Activated CD4-positive, alpha-beta memory T cell treated with anti-CD3 and anti-CD28 coated beads for 36 hours (primary cell): ENCODE data around the gene NLRP9. TPM values are rescaled to one million over a fixed set of nuclear protein-coding genes. Genes with fewer than 3 reads are reported as not detected.
"Not testable (repeated sequence)": the region's sequence is repeated elsewhere in the genome, so short reads cannot be mapped to it uniquely, and the experiment has no call there.

Experiments used
- CTCF ChIA-PET: fragments of 350-600 bp; sonication (Branson Sonifier 250); formaldehyde crosslinking; loops from one replicate; lab custom pipeline; 2021; ENCODE audit warnings: antibody characterized with exemption, inconsistent platforms; lab: Charles Lee
- POLR2A ChIA-PET: fragments of 350-600 bp; sonication (Branson Sonifier 250); formaldehyde crosslinking; loops from one replicate; lab custom pipeline; 2021; ENCODE audit warnings: antibody characterized with exemption; lab: Charles Lee
- DNase-seq: peaks from one replicate; pipeline ENCODE4 v3.0.0-alpha.2; 2020
- H3K27ac Mint-ChIP-seq: one replicate; pipeline ENCODE4 v1.8.0; 2021; ENCODE audit warnings: mixed read lengths
- H3K27me3 Mint-ChIP-seq: one replicate; pipeline ENCODE4 v1.8.0; 2021; ENCODE audit warnings: mixed read lengths
- H3K36me3 Mint-ChIP-seq: one replicate; pipeline ENCODE4 v1.8.0; 2021; ENCODE audit warnings: mixed read lengths
- H3K4me1 Mint-ChIP-seq: one replicate; pipeline ENCODE4 v1.8.0; 2021; ENCODE audit warnings: low read depth, mixed read lengths
- H3K4me3 Mint-ChIP-seq: one replicate; pipeline ENCODE4 v1.8.0; 2021; ENCODE audit warnings: mild to moderate bottlenecking, mixed read lengths
- H3K9me3 Mint-ChIP-seq: one replicate; pipeline ENCODE4 v1.8.0; 2021; ENCODE audit warnings: mixed read lengths
- intact Hi-C: fragments of 100-400 bp; cut with micrococcal nuclease; formaldehyde crosslinking; loops from one replicate; pipeline ENCODE4 v1.15.1; 2023
- total RNA-seq, 2 experiments: library from RNA; stranded (reverse); gene quantifications; one replicate each; pipeline ENCODE4 v1.2.3, GENCODE V29; 2021

The NLRP9 gene
- total RNA-seq, 2 experiments from 2014 or later = not detected

- Mint-ChIP-seq H3K27ac (no peak overlapping the region), H3K36me3 (peaks cover 2% of the 10 kb centered on the region), H3K4me1 (no peaks in the 10 kb centered on the region), H3K9me3 (peaks cover 16% of the 10 kb centered on the region), H3K27me3 (peaks cover 47% of the 10 kb centered on the region), H3K4me3 (no peak overlapping the region)
- ChIA-PET POLR2A (no interaction called here), CTCF (no interaction called here)
- intact Hi-C loops = no loop called here
- no peak for DNase-seq
Observed at GRCh38 chr19:55720801-55721200, 17.4 kb downstream of the NLRP9 start.

GRCh38 chr19:55720214-55720746 lies 17.9 kb downstream of the NLRP9 start:
- Mint-ChIP-seq H3K9me3 (peaks cover 16% of the 10 kb centered on the region), H3K4me3 (no peak overlapping the region), H3K27ac (no peak overlapping the region), H3K36me3 (peaks cover 2% of the 10 kb centered on the region), H3K4me1 (no peaks in the 10 kb centered on the region), H3K27me3 (peaks cover 49% of the 10 kb centered on the region)
- no peak for DNase-seq
- intact Hi-C loops = no loop called here
- CTCF ChIA-PET = no interaction called here
- POLR2A ChIA-PET = no interaction called here

GRCh38 chr19:55717879-55718711 lies 20.1 kb downstream of the NLRP9 start:
- DNase-seq, intact Hi-C loops, H3K4me1 Mint-ChIP-seq, POLR2A ChIA-PET, CTCF ChIA-PET, H3K27ac Mint-ChIP-seq, H3K4me3 Mint-ChIP-seq, H3K36me3 Mint-ChIP-seq: not testable (repeated sequence)
- H3K9me3 Mint-ChIP-seq = peaks cover 17% of the 10 kb centered on the region
- H3K27me3 Mint-ChIP-seq = peaks cover 46% of the 10 kb centered on the region

GRCh38 chr19:55717251-55717650 lies 21.0 kb downstream of the NLRP9 start:
- intact Hi-C loops = no loop called here
- Mint-ChIP-seq H3K27me3 (peaks cover 40% of the 10 kb centered on the region), H3K4me1 (no peaks in the 10 kb centered on the region), H3K4me3 (no peak overlapping the region), H3K9me3 (peaks cover 15% of the 10 kb centered on the region), H3K36me3 (peaks cover 2% of the 10 kb centered on the region), H3K27ac (no peak overlapping the region)
- CTCF ChIA-PET = no interaction called here
- DNase-seq = no peak
- POLR2A ChIA-PET = no interaction called here

GRCh38 chr19:55716531-55716930 lies 21.7 kb downstream of the NLRP9 start:
- Mint-ChIP-seq H3K4me1 (no peaks in the 10 kb centered on the region), H3K27ac (no peak overlapping the region), H3K27me3 (peaks cover 36% of the 10 kb centered on the region), H3K9me3 (peaks cover 10% of the 10 kb centered on the region), H3K36me3 (no peaks in the 10 kb centered on the region), H3K4me3 (no peak overlapping the region)
- ChIA-PET CTCF (no interaction called here), POLR2A (no interaction called here)
- DNase-seq = no peak
- intact Hi-C loops = no loop called here

GRCh38 chr19:55712804-55713631 lies 25.2 kb downstream of the NLRP9 start:
- Mint-ChIP-seq H3K27ac (no peak overlapping the region), H3K9me3 (peaks cover 6% of the 10 kb centered on the region), H3K27me3 (peaks cover 18% of the 10 kb centered on the region), H3K4me1 (no peaks in the 10 kb centered on the region), H3K36me3 (no peaks in the 10 kb centered on the region), H3K4me3 (no peak overlapping the region)
- intact Hi-C loops = no loop called here
- DNase-seq = no peak
- CTCF ChIA-PET = no interaction called here
- POLR2A ChIA-PET = no interaction called here

- no peaks in the 10 kb centered on the region for H3K36me3 Mint-ChIP-seq
- H3K4me1 Mint-ChIP-seq = no peaks in the 10 kb centered on the region
- peaks cover 6% of the 10 kb centered on the region for H3K9me3 Mint-ChIP-seq
- ChIA-PET CTCF (no interaction called here), POLR2A (interaction anchor here (0.6 kb wide), 1 partner anchor 832 kb away, joined by 3 read pairs; no protein-coding TSS in a partner anchor)
- H3K27ac Mint-ChIP-seq = no peak overlapping the region
- no peak for DNase-seq
- peaks cover 8% of the 10 kb centered on the region for H3K27me3 Mint-ChIP-seq
- intact Hi-C loops = no loop called here
- H3K4me3 Mint-ChIP-seq = no peak overlapping the region
Observed at GRCh38 chr19:55711719-55712118, 26.5 kb downstream of the NLRP9 start.

- Mint-ChIP-seq H3K27ac (no peak overlapping the region), H3K9me3 (no peaks in the 10 kb centered on the region), H3K4me1 (no peaks in the 10 kb centered on the region), H3K27me3 (peaks cover 3% of the 10 kb centered on the region), H3K36me3 (peaks cover 13% of the 10 kb centered on the region), H3K4me3 (no peak overlapping the region)
- intact Hi-C loops = no loop called here
- ChIA-PET CTCF (interaction anchor here (0.7 kb wide), 1 partner anchor 97 kb away, joined by 3 read pairs; no protein-coding TSS in a partner anchor), POLR2A (no interaction called here)
- DNase-seq = no peak
Observed at GRCh38 chr19:55705972-55706371, 32.2 kb downstream of the NLRP9 start.

GRCh38 chr19:55704494-55705245 lies 33.5 kb downstream of the NLRP9 start:
- Mint-ChIP-seq H3K4me3 (no peak overlapping the region), H3K27me3 (no peaks in the 10 kb centered on the region), H3K27ac (no peak overlapping the region), H3K9me3 (no peaks in the 10 kb centered on the region), H3K36me3 (peaks cover 17% of the 10 kb centered on the region), H3K4me1 (no peaks in the 10 kb centered on the region)
- DNase-seq = peak; percentile 12
- intact Hi-C loops = no loop called here
- POLR2A ChIA-PET = no interaction called here
- CTCF ChIA-PET = interaction anchor here (0.7 to 2.4 kb wide), 5 partner anchors 15 to 564 kb away, joined by 3 to 11 read pairs (median 4); no protein-coding TSS in a partner anchor

- H3K4me3 Mint-ChIP-seq = no peak overlapping the region
- intact Hi-C loops = no loop called here
- no peaks in the 10 kb centered on the region for H3K9me3 Mint-ChIP-seq
- ChIA-PET CTCF (interaction anchor here (0.7 to 2.4 kb wide), 9 partner anchors 16 to 563 kb away, joined by 3 to 11 read pairs (median 3); no protein-coding TSS in a partner anchor), POLR2A (no interaction called here)
- no peak overlapping the region for H3K27ac Mint-ChIP-seq
- no peaks in the 10 kb centered on the region for H3K27me3 Mint-ChIP-seq
- peak; percentile 63 for DNase-seq
- no peaks in the 10 kb centered on the region for H3K4me1 Mint-ChIP-seq
- peaks cover 17% of the 10 kb centered on the region for H3K36me3 Mint-ChIP-seq
Observed at GRCh38 chr19:55703790-55704215, 34.4 kb downstream of the NLRP9 start.

GRCh38 chr19:55702131-55702627 lies 36.0 kb downstream of the NLRP9 start:
- Mint-ChIP-seq H3K4me1 (no peaks in the 10 kb centered on the region), H3K36me3 (peaks cover 27% of the 10 kb centered on the region), H3K27ac (no peak overlapping the region), H3K9me3 (no peaks in the 10 kb centered on the region), H3K27me3 (no peaks in the 10 kb centered on the region), H3K4me3 (no peak overlapping the region)
- intact Hi-C loops = no loop called here
- peak; percentile 7 for DNase-seq
- ChIA-PET CTCF (interaction anchor here (0.8 to 1.4 kb wide), 2 partner anchors 20 to 469 kb away, joined by 3 read pairs; no protein-coding TSS in a partner anchor), POLR2A (no interaction called here)
